Measurements from ENCODE around the gene CFAP99.

DNA sequence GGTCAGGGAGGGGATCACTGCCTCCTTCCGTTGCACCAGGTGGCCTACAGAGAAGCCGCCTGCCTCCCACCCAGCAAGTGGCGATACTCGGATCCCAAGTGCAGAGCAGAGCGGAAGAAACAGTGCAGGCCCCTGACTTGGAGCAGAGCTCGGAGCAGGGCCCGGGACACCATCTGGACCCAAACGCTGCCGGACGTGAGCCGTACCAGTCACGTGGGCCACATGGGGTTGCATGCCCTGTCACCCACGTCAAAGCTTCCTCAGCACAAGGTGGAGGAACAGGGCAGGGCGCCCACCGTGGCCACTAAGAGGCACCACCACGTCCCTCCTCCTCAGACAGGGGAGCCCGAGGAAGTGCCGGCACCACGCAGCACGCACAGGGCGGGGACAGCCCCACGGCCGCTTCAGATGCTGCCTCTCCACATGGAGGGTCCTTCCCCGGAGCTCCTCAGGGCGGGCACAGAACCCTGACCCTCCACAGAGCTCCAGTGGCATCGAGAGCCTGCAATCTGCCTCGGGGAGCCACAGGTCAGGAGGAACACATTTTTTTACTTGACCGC lies 19.0 kb upstream of the CFAP99 start:
- TF ChIP-seq, protein P1, sequence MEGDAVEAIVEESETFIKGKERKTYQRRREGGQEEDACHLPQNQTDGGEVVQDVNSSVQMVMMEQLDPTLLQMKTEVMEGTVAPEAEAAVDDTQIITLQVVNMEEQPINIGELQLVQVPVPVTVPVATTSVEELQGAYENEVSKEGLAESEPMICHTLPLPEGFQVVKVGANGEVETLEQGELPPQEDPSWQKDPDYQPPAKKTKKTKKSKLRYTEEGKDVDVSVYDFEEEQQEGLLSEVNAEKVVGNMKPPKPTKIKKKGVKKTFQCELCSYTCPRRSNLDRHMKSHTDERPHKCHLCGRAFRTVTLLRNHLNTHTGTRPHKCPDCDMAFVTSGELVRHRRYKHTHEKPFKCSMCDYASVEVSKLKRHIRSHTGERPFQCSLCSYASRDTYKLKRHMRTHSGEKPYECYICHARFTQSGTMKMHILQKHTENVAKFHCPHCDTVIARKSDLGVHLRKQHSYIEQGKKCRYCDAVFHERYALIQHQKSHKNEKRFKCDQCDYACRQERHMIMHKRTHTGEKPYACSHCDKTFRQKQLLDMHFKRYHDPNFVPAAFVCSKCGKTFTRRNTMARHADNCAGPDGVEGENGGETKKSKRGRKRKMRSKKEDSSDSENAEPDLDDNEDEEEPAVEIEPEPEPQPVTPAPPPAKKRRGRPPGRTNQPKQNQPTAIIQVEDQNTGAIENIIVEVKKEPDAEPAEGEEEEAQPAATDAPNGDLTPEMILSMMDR (IDR thresholded peaks at IDR 0.05), result no peak
- TF ChIP-seq POLR2A (IDR thresholded peaks at IDR 0.05), result no peak
- no peak for TF ChIP-seq POLR2AphosphoS5 (IDR thresholded peaks at IDR 0.05)

Measured in breast epithelium (tissue), 3 donors.